Bone marrow (tissue), 2 donors: ENCODE data around the gene SPINT2.
A peak's percentile ranks its signal among the peaks of the same experiment; 100 is the strongest.
"Not testable (repeated sequence)": the region's sequence is repeated elsewhere in the genome, so short reads cannot be mapped to it uniquely, and the experiment has no call there.

Experiments used
- DNase-seq, 2 donors: peaks; one replicate each; lab custom pipeline; 2025; lab: John Stamatoyannopoulos, UW

SPINT2 gene

DNA sequence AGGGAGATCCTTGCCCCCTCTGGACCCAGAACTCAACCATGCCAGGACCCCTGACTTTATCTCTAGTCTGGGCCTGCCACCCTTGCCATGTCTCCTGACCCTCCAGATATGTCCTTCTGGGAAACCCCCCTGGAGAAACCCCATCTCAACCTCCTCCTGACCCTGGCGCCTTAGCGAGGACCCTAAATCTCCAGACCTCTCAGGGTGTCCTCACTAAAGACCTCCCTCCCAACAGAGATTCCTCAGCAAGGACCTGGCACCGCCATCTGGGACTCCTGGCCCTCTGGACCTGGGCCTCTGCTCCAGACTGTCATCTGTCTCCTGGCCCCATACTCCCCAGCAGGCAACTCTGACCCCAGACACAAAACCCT is 56.6 kb downstream of the SPINT2 start:
- no peak for DNase-seq

DNA sequence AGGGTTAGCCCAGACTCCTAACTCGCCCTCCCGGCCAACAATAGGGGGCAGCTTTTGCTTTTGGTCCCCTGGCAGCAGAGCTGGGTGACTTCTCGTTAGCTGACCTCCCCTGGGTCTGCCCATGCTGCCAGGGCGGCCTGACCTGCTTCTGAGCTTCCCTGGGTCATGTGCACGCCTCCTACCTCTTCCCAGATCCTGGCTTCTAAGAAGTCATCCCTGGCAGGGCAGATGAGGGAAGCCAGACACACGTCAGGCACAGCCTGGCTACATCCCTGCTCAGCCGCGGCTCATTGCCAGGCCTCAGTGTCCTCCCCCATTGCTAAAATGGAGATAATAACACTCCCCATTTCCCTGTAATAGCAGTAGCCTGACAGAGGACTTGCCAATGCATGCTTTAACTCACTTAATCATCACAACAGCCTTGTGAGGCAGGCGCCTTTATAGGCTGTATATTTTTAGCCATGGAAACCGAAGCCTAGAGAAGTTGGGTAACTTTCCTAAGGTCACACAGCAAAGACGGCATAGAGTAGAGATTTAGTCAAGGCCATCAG is 57.3 kb downstream of the SPINT2 start:
- no peak for DNase-seq

- DNase-seq, result no peak
These were observed 58.9 kb downstream of the SPINT2 start for GRCh38 chr19:38323291-38323690.

DNA sequence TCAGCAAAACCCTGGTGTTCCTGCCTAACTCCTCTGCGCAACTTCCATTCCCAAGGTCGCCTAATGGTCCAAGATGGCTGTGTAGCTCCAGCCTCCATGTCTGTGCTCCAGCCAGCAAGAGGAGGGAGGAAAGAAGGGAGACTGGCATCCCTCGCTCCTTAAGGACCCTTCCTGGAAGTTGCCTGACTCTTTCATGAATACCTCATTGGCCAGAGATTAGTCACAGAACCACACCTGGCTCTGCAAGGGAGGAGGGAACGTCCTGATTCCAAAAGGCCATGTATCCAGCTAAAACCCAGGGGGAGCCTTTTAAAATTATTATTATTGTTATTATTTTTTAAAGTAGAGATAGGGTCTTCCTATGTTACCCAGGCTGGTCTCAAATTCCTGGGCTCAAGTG is 60.1 kb downstream of the SPINT2 start:
- DNase-seq, result no peak

DNA sequence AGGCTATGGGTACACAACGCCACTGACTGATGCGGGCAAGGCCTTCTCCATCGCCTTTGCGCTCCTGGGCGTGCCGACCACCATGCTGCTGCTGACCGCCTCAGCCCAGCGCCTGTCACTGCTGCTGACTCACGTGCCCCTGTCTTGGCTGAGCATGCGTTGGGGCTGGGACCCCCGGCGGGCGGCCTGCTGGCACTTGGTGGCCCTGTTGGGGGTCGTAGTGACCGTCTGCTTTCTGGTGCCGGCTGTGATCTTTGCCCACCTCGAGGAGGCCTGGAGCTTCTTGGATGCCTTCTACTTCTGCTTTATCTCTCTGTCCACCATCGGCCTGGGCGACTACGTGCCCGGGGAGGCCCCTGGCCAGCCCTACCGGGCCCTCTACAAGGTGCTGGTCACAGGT is 62.2 kb downstream of the SPINT2 start:
- no peak for DNase-seq

DNA sequence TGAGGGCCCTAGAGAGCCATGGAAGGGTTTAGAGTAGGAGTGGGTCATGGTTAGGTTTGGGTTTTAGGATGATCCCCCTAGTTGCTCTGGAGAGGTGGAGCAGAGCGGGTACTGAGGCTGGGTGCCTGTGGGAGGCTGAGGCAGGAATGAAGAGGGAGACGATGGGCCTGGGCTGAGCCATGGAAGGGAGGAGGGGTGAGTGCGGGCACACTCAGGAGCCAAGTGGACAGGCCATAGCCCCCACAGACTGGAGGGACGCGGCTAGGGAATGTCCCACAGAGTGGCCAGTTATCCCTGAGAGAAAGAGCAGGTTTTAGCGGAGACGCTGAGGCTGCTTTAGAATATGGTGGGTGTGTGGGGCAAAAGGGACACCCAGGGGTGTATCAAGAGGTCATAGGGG is 65.3 kb downstream of the SPINT2 start:
- no peak for DNase-seq

GRCh38 chr19:38331728-38332127 is 67.4 kb downstream of the SPINT2 start:
- DNase-seq, result no peak

DNA sequence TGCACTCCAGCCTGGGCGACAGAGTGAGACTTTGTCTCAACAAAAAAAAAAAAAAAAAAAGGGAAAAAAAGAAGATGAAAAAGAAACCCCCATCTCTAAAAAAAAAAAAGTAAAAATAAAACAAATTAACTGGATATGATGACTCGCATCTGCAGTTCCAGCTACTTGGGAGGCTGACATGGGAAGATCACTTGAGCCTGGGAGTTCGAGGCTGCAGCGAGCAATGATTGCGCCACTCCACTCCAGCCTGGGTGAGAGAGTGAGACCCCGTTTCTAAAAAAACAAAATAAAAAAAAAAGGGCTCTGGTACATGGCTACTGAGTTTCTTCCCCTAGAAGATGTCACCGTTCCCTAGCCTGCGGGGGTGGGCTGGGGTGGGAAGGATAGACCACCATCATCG is 68.9 kb downstream of the SPINT2 start:
- no peak for DNase-seq

- peak; percentile 92 to 94 for DNase-seq
These were observed 71.7 kb downstream of the SPINT2 start for GRCh38 chr19:38335949-38336637.

GRCh38 chr19:38336638-38337359 is 72.4 kb downstream of the SPINT2 start:
- DNase-seq, result peak; percentile 93 to 96

- DNase-seq, result no peak
These were observed 72.9 kb downstream of the SPINT2 start for GRCh38 chr19:38337360-38337653.

DNA sequence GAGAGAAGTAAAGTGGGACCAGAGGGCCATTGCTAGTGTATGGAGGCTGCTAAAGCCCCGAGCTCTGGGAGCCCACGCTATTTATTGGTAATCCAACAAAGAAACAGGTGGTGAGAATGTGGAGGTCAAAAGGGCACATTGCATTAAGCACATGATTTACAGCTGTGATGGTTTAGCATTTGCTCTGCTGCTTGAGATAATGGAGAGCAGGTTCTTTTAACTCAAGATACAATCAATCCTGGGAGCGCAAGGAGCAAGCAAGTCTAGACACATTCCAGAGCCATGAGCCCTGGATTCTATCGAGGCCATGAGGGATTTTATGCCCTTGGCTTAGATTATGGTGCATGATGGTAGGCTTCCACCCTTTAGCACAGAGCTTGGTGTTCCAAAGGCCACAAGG is 74.6 kb downstream of the SPINT2 start:
- DNase-seq, result not testable (repeated sequence)

GRCh38 chr19:38340927-38341326 is 76.6 kb downstream of the SPINT2 start:
- no peak for DNase-seq
